Loucy (cell line): ENCODE results near the gene WDCP.
"Not testable (repeated sequence)": the region's sequence is repeated elsewhere in the genome, so short reads cannot be mapped to it uniquely, and the experiment has no call there.

Experiments
- H2AFZ ChIP-seq: fragments of 200-600 bp; sonication (generic); 2 replicates; pipeline ENCODE4 v1.6.0; 2016; ENCODE audit warnings: antibody characterized with exemption, mild to moderate bottlenecking, low read length, moderate library complexity
- H3F3A ChIP-seq: fragments of 200-600 bp; 2 replicates; pipeline ENCODE4 v1.6.0; 2016; ENCODE audit warnings: antibody characterized with exemption, low read depth, mild to moderate bottlenecking
- H3K27me3 ChIP-seq: fragments of 200-600 bp; sonication (generic); 2 replicates; pipeline ENCODE4 v1.6.1; 2014; ENCODE audit warnings: low read length, mild to moderate bottlenecking; ENCODE audit not compliant: insufficient read depth, poor library complexity, severe bottlenecking
- H3K36me3 ChIP-seq: fragments of 200-600 bp; sonication (generic); 2 replicates; pipeline ENCODE4 v1.6.1; 2016; ENCODE audit warnings: low read length; ENCODE audit not compliant: insufficient read depth
- H3K4me1 ChIP-seq: fragments of 200-600 bp; sonication (generic); 2 replicates; pipeline ENCODE4 v1.5.1; 2014; ENCODE audit warnings: low read length, mild to moderate bottlenecking; ENCODE audit not compliant: insufficient read depth, poor library complexity, severe bottlenecking
- H3K4me2 ChIP-seq: fragments of 200-600 bp; sonication (generic); 2 replicates; pipeline ENCODE4 v1.6.0; 2014; ENCODE audit warnings: antibody characterized with exemption, low read length, low read depth, mild to moderate bottlenecking; ENCODE audit not compliant: poor library complexity, severe bottlenecking
- H3K4me3 ChIP-seq: fragments of 200-600 bp; sonication (generic); 2 replicates; pipeline ENCODE4 v1.5.1; 2014; ENCODE audit warnings: low read length, mild to moderate bottlenecking, mixed read lengths; ENCODE audit not compliant: poor library complexity, severe bottlenecking
- H3K79me2 ChIP-seq: fragments of 200-600 bp; sonication (generic); 2 replicates; pipeline ENCODE4 v1.6.1; 2014; ENCODE audit warnings: low read length; ENCODE audit not compliant: insufficient read depth
- H3K9ac ChIP-seq: fragments of 200-600 bp; sonication (generic); 2 replicates; pipeline ENCODE4 v1.6.0; 2014; ENCODE audit warnings: mild to moderate bottlenecking, low read depth, low read length, moderate library complexity; ENCODE audit not compliant: poor library complexity, severe bottlenecking
- H3K9me2 ChIP-seq: fragments of 200-600 bp; sonication (generic); replicated peaks from 2 replicates; pipeline ENCODE4 v1.6.1; 2016; ENCODE audit warnings: low read depth, low read length, mixed read lengths
- H3K9me3 ChIP-seq: fragments of 200-600 bp; sonication (generic); 2 replicates; pipeline ENCODE4 v1.6.1; 2014; ENCODE audit warnings: mild to moderate bottlenecking, antibody characterized with exemption, low read length, low read depth; ENCODE audit not compliant: insufficient read depth
- H4K20me1 ChIP-seq: fragments of 200-600 bp; sonication (generic); 2 replicates; pipeline ENCODE4 v1.6.0; 2014; ENCODE audit warnings: antibody characterized with exemption, low read length, mild to moderate bottlenecking; ENCODE audit not compliant: insufficient read depth, poor library complexity, severe bottlenecking
- EZH2phosphoT487 ChIP-seq: fragments of 200-600 bp; IDR thresholded peaks from 2 replicates; pipeline ENCODE4 v1.6.1; 2018; ENCODE audit warnings: antibody characterized with exemption, mild to moderate bottlenecking, moderate library complexity, borderline replicate concordance
- TF ChIP-seq, protein P1 (sequence below): fragments of 200-600 bp; sonication (generic); conservative IDR thresholded peaks from 2 replicates; pipeline ENCODE4 v1.5.1; 2014; ENCODE audit warnings: mild to moderate bottlenecking, antibody characterized with exemption, low read length

WDCP gene

DNA sequence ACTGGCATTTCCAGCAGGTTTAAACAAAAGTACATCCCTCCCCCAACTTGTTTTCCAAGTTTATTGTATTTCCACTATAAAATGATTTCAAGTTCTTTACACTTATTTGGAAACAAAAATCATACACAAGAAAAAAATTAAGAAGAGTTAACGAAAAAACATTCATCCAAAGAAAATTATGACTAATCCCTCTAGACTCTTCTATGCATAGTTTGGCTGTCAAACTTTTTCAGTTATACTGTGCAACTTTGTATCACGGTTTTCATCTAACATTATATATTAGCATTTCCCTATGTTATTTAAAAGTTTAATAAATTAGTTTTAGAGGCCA is 627 bp downstream of the WDCP start:
- peak overlapping the region; percentile 89 for H2AFZ ChIP-seq

GRCh38 chr2:24045511-24046508 is 1.4 kb downstream of the WDCP start:
- H3K4me2 ChIP-seq: peak overlapping the region; percentile 95
- H3F3A ChIP-seq: no peaks in the 10 kb centered on the region
- no peaks in the 10 kb centered on the region for H3K36me3 ChIP-seq
- peaks cover 19% of the 10 kb centered on the region for H3K79me2 ChIP-seq
- H3K9me3 ChIP-seq: no peaks in the 10 kb centered on the region
- H4K20me1 ChIP-seq: no peaks in the 10 kb centered on the region
- H3K4me3 ChIP-seq: peak overlapping the region; percentile 90
- no peaks in the 10 kb centered on the region for H3K9me2 ChIP-seq
- no peak overlapping the region for H2AFZ ChIP-seq
- TF ChIP-seq, protein P1, sequence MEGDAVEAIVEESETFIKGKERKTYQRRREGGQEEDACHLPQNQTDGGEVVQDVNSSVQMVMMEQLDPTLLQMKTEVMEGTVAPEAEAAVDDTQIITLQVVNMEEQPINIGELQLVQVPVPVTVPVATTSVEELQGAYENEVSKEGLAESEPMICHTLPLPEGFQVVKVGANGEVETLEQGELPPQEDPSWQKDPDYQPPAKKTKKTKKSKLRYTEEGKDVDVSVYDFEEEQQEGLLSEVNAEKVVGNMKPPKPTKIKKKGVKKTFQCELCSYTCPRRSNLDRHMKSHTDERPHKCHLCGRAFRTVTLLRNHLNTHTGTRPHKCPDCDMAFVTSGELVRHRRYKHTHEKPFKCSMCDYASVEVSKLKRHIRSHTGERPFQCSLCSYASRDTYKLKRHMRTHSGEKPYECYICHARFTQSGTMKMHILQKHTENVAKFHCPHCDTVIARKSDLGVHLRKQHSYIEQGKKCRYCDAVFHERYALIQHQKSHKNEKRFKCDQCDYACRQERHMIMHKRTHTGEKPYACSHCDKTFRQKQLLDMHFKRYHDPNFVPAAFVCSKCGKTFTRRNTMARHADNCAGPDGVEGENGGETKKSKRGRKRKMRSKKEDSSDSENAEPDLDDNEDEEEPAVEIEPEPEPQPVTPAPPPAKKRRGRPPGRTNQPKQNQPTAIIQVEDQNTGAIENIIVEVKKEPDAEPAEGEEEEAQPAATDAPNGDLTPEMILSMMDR: no peak
- TF ChIP-seq EZH2phosphoT487: no peak
- H3K4me1 ChIP-seq: peaks cover 21% of the 10 kb centered on the region
- peak overlapping the region; percentile 84 for H3K9ac ChIP-seq
- no peaks in the 10 kb centered on the region for H3K27me3 ChIP-seq

More for the DNA sequence above, 627 bp downstream of the WDCP start:
- Histone ChIP-seq H3K4me3 (peak overlapping the region; percentile 90), H3K9me2 (no peaks in the 10 kb centered on the region), H3F3A (no peaks in the 10 kb centered on the region), H3K4me1 (peaks cover 21% of the 10 kb centered on the region), H3K27me3 (no peaks in the 10 kb centered on the region), H3K9me3 (no peaks in the 10 kb centered on the region), H3K4me2 (peak overlapping the region; percentile 95), H3K79me2 (peaks cover 19% of the 10 kb centered on the region), H4K20me1 (no peaks in the 10 kb centered on the region), H3K9ac (peak overlapping the region; percentile 84), H3K36me3 (no peaks in the 10 kb centered on the region)
- TF ChIP-seq EZH2phosphoT487: no peak
- TF ChIP-seq, protein P1: no peak

- not testable (repeated sequence) for H2AFZ ChIP-seq, H3K4me2 ChIP-seq, H3K9me2 ChIP-seq, H4K20me1 ChIP-seq, H3K4me3 ChIP-seq, H3K27me3 ChIP-seq, H3F3A ChIP-seq, H3K9ac ChIP-seq, H3K9me3 ChIP-seq
- H3K79me2 ChIP-seq: peaks cover 19% of the 10 kb centered on the region
- H3K4me1 ChIP-seq: peaks cover 15% of the 10 kb centered on the region
- peaks cover 14% of the 10 kb centered on the region; the same call in 1 of the 2 replicates for H3K36me3 ChIP-seq
Observed at GRCh38 chr2:24043133-24043532, 4.1 kb downstream of the WDCP start.
